Measurements from ENCODE around the gene SRP68.
"Not testable (repeated sequence)": the region's sequence is repeated elsewhere in the genome, so short reads cannot be mapped to it uniquely, and the experiment has no call there.

Gene SRP68

DNA sequence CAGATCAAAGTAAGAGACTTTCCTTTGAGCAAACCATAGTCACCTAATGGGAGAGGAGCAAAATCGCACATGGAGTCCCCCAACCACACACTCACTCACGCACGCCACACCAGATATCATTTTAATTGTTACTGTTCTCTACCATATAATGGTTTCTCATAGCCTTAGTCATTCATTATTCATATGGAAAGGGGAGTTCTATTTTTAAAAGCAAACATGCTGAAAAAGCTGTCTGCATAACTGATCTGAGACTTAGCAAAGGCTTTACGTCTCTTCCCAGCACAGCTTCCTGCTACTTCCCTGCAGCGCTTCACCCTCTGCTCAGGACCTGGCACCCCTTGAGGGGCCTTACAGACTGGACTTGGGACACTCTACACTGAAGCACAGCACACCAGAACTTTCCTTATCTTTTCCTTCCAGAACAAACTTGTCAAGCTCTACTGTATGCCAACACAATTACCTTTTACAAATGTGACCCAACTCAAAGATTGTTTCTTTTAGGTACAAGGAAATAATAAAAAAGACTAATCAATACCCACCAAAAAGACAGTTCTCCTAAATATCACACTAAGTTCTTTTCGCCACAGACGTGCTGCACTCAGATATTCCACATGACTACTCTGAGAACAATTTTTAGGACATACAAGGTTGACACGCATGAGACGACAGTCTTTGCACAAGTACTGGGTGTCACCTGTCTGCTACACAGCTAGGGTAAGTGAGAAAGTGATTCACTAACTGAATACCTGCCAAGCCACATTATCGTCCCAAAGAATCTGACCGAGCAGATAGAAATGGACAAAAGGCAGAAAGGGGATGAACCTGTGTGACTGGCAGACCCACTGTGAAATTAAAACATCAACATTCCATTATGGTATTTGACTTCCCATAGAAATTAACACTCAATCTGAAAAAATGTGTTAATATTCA, 21.5 kb downstream of the SRP68 start:
- no peak for DNase-seq (ENCODE audit: low read depth)
- TF ChIP-seq, protein P1, sequence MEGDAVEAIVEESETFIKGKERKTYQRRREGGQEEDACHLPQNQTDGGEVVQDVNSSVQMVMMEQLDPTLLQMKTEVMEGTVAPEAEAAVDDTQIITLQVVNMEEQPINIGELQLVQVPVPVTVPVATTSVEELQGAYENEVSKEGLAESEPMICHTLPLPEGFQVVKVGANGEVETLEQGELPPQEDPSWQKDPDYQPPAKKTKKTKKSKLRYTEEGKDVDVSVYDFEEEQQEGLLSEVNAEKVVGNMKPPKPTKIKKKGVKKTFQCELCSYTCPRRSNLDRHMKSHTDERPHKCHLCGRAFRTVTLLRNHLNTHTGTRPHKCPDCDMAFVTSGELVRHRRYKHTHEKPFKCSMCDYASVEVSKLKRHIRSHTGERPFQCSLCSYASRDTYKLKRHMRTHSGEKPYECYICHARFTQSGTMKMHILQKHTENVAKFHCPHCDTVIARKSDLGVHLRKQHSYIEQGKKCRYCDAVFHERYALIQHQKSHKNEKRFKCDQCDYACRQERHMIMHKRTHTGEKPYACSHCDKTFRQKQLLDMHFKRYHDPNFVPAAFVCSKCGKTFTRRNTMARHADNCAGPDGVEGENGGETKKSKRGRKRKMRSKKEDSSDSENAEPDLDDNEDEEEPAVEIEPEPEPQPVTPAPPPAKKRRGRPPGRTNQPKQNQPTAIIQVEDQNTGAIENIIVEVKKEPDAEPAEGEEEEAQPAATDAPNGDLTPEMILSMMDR (IDR thresholded peaks at IDR 0.05; ENCODE audit: control insufficient read depth, insufficient read depth, low read depth, low read length, missing control alignments): no peak
- H3K4me3 ChIP-seq (ENCODE audit: control insufficient read depth, low read depth, low read length): no peak overlapping the region

DNA sequence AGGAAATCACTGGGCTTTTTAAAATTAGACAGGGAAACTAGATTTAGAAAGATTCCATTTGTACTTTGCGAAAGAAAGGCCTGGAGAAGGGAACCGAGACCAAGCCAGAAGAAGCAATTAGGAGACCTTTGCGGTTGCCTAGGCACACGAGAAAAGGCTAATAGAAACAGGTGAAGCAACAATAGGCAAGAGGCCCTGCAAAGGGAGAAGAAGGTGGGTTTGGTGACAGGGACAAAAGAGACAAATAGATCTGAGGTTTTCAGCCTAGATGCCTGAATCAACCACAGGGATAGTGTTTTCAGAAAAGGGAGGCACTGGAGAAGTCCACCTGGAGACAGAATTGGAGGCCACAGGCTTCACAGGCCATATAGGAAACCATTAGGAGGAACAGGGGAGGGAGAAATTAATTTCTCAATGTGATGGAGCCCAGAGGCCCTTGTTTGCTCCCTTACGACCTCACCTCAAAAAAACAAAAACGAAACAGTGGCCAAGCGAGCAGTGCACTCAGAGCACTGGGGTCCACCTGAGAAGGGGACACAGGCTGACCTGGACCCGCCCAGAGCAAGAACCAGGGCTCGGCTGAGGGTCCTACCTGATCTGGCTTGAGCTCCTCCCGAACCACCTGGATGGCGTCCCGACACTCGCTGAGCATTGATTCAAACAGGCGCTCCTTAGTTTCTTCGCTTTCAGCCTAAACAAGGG, 22.3 kb downstream of the SRP68 start:
- TF ChIP-seq, protein P1 (IDR thresholded peaks at IDR 0.05; ENCODE audit: control insufficient read depth, insufficient read depth, low read depth, low read length, missing control alignments): no peak
- H3K4me3 ChIP-seq (ENCODE audit: control insufficient read depth, low read depth, low read length): no peak overlapping the region
- DNase-seq (ENCODE audit: low read depth): no peak

DNA sequence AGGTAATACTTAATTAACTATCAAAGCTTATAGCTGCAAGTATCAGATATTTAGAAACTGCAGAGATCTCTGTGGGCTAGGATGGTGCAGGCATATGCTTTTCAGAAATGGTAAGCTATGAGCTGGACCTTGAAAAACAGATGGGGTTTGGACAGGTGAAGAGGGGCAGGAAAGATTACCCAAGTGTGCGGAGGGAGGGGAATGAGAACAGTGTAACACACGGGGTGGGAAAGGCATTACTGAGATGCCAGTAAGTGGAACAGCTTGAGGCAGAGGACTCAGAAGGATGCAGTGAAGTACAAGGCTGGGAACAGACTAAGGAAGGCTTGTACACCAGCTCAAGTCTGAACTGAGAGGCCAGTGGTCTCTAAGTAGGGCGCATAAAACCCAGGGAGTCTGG, 23.1 kb downstream of the SRP68 start:
- TF ChIP-seq, protein P1 (IDR thresholded peaks at IDR 0.05; ENCODE audit: control insufficient read depth, insufficient read depth, low read depth, low read length, missing control alignments): no peak
- DNase-seq (ENCODE audit: low read depth): no peak
- no peak overlapping the region for H3K4me3 ChIP-seq (ENCODE audit: control insufficient read depth, low read depth, low read length)

DNA sequence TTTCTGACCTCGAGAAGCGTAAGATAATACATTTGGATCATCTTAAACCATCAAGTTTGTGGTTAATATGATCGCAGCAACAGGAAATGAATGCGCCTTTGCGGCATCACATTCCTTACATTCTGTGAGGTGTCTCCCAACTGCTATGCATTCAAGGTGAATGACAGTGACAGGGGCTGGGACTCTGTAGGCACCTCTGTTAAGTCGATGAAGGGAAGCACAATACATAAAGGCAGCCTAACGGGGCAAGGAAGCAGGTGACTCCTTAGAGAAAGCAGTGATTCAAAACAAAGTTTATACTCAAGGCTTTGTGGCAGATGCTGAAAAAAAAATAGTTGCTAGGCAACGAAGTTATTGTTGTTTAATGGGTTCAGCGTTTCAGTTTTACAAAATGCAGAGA, 23.6 kb downstream of the SRP68 start:
- DNase-seq (ENCODE audit: low read depth): no peak

DNA sequence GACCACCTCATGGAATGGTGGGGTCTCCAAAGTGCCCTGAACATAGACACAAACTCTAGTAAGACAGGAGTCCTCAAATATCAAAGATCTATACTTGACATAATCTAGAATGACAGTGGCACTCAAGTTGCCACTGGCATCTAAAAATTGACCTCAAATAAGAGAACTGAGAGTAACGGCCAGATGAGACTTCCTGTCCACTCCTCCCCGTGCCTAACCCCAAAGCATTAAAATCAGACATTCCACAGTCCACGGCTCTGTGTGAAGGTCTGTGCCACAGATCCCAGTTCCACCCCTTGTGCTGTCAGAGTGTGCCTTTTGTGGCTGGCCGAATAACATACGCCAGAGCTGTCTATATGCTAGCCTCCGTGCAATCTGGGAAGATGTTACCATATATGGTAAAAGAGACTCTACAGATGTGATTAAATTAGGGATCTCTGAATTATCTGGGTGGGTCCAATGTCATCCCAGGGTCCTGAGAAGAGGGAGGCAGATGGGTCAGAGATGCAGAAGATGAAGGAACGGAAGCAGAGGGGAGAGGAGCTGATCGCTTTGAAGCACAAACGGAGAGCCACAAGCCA, 24.2 kb downstream of the SRP68 start:
- H3K4me3 ChIP-seq (ENCODE audit: control insufficient read depth, low read depth, low read length): no peak overlapping the region
- TF ChIP-seq, protein P1 (IDR thresholded peaks at IDR 0.05; ENCODE audit: control insufficient read depth, insufficient read depth, low read depth, low read length, missing control alignments): no peak
- DNase-seq (ENCODE audit: low read depth): no peak

More for the DNA sequence above, 23.6 kb downstream of the SRP68 start:
- no peak overlapping the region for H3K4me3 ChIP-seq (ENCODE audit: control insufficient read depth, low read depth, low read length)
- TF ChIP-seq, protein P1 (IDR thresholded peaks at IDR 0.05; ENCODE audit: control insufficient read depth, insufficient read depth, low read depth, low read length, missing control alignments): no peak

DNA sequence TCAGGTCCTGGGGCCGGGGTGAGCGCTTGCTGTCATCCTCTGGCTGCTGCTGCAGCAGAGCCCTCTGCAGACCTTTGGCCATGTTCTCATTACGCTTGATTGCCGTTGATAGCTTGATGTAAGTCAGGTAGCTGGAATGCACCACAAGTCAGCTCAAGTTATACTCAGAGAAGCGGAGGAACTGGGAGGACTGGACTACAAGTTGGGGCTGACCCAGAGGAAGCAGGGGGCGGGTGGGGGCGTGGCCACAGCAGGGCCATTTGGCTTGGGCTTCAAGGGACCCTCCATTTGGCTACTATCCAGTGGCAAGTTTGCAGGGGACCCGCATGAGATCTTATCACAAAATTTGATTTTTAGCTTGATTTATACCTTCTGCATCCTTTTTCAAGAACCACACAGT, 26.3 kb downstream of the SRP68 start:
- DNase-seq (ENCODE audit: low read depth): no peak
- TF ChIP-seq, protein P1 (IDR thresholded peaks at IDR 0.05; ENCODE audit: control insufficient read depth, insufficient read depth, low read depth, low read length, missing control alignments): no peak
- no peak overlapping the region for H3K4me3 ChIP-seq (ENCODE audit: control insufficient read depth, low read depth, low read length)

DNA sequence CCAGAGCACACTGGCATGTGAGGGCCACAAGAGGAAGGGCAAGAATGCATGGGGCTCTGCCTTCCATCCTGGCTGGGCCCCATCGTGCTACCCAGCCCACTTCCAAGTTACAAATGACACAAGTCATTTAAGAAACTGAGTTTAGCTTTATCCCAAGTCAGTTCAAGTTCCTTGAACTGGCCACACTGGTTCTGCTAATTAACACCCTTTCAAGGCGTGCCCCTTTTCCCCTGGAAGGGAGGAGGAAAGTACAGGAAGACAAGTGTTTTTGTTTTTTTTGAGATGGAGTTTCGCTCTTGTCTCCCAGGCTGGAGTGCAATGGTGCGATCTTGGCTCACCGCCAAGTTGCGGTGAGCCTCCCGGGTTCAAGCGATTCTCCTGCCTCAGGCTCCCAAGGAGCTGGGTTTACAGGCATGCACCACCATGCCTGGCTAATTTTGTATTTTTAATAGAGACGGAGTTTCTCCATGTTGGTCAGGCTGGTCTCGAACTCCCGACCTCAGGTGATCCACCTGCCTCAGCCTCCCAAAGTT, 27.8 kb downstream of the SRP68 start:
- H3K4me3 ChIP-seq (ENCODE audit: control insufficient read depth, low read depth, low read length); DNase-seq (ENCODE audit: low read depth): not testable (repeated sequence)

DNA sequence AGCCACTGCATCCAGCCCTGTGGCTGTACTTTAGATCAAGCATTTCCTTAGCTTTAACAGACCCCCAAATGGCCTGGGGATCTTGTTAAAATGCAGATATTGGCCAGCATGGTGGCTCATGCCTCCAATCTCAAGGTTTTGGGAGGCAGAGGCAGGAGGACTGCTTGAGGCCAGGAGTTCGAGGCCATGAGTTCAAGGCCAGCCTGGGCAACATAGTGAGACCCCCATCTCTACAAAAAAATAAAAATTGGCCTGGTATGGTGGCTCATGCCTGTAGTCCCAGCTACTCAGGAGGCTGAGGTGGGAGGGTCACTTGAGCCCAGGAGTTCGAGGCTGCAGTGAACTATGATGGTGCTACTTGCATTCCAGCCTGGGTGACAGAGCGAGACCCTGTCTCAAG, 29.4 kb downstream of the SRP68 start:
- not testable (repeated sequence) for DNase-seq (ENCODE audit: low read depth); H3K4me3 ChIP-seq (ENCODE audit: control insufficient read depth, low read depth, low read length)
